HTR-8/SVneo (cell line): Measurements from ENCODE around the gene ATL2.
"Not testable (repeated sequence)": the region's sequence is repeated elsewhere in the genome, so short reads cannot be mapped to it uniquely, and the experiment has no call there.

ENCODE experiments used
- DNase-seq: peaks from one replicate; pipeline ENCODE4 v3.0.0; 2011; ENCODE audit warnings: low spot score, mixed read lengths; ENCODE audit not compliant: insufficient read length
- FAIRE-seq: peaks from 2 replicates; lab custom pipeline; 2011; peaks lifted over from hg19 to GRCh38; lab: Jason Lieb, UNC

ATL2 gene

DNA sequence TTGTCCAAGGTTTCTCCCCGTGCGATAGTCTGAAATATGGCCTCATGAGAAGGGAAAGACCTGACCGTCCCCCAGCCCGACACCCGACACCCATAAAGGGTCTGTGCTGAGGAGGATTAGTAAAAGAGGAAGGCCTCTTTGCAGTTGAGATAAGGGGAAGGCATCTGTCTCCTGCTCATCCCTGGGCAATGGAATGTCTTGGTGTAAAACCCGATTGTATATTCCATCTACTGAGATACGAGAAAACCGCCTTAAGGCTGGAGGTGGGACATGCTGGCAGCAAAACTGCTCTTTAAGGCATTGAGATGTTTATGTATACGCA, 99.0 kb downstream of the ATL2 start:
- DNase-seq, FAIRE-seq: not testable (repeated sequence)

DNA sequence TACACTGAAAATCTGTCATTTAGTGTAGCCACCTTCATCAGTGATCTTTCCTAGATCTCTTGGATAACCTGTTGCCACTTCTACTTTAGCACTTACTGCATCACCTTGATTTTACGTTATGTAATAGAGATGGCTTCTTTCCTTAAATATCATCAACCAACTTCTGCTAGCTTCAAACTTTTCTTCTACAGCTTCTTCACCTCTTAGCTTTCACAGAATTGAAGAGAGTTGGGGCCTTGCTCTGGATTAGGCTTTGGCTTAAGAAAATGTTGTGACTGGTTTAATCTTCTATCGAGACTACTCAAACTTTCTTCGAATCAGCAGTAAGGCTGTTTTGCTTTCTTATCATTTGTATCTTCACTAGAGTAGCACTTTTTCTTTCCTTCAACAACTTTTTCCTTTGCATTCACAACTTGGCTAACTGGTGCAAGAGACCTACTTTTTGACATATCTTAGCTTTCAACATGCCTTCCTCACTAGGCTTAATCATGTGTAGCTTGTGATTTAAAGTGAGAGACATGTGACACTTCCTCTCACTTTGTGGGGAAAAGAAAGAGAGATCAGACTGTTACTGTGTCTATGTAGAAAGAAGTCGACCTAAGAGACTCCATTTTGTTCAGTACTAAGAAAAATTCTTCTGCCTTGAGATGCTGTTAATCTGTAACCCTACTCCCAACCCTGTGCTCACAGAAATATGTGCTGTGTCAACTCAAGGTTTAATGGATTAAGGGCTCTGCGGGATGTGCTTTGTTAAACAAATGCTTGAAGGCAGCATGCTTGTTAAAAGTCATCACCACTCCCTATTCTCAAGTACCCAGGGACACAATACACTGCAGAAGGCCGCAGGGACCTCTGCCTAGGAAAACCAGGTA, 99.6 kb downstream of the ATL2 start:
- DNase-seq, result no peak
- FAIRE-seq, result peak; percentile 46

DNA sequence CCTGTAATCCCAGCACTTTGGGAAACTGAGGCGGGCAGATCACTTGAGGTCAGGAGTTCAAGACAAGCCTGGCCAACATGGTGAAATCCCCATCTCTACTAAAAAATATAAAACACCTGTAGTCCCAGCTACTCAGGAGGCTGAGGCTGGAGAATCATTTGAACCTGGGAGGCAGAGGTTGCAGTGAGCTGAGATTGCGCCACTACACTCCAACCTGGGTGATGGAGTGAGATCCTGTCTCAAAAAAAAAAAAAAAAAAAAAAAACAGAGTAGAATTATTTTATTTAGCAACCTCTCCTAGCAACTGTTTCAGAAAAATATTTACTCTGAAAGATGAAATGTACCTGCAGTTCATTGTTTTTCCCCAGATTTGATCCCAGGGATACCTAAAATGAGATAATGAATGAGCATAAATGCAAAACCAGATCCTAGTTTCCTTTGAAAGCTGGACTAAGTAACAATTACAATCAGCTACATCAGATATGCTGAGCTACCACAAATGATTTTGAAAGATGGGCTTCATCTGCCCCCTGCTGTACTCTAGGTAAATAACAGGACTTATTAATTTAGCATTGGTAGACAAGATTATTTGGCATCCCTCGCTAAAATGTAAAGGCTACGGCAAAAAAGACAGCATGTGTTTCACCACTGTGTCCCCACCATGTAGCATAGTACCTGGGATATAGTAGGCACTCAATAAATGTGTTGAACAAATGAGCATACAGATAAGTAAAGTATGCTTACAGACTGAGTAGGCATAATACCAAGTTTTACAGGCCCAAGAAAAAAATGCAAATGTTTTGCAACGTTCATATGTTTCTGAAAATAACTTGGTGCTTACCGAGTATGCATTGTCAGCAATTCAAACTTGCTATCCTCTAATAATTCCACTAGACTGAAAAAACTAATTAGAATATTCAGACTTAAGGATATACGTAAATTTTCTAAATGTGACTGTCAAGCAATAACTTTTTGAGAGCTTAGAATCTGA, 102.5 kb downstream of the ATL2 start:
- DNase-seq (peak; percentile 83), FAIRE-seq (peak; percentile 42)

DNA sequence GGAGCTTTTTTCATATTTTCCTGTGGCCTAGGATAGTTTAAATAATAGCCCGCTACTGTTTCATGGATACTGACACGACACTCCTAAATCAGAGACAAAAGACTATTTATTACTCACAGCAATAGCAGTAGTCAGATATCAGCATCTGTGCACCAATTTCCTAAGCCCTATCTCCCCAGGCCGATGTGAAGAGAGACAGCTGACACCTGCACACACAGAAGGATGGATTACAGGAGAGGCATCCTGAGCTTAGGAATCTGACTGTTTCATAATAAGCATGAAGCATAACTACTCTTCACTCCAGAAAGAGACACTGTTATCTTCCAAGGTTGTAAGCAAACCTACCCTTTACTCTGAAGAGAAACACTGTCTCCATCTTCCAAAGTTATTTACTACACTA, 105.4 kb downstream of the ATL2 start:
- DNase-seq (no peak), FAIRE-seq (no peak)

DNA sequence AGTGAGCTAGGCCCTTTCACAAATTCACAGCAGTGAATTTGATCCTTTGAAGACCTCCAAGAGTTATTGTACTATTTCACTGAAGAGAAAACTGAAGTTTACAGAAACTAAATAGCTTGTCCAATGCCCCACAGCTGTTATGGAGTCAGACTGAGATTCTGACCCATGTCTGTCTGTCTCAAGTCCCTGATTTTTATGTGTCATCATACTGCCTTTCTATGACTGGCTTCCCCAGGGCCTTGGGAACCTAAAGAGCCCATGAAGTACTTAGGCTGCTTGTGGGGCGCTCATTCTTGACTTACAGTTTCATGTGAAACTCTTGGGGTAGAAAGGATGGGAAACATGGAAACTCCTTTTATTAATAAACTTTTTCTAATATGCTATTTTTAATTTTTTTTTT, 107.7 kb downstream of the ATL2 start:
- FAIRE-seq, result no peak
- DNase-seq, result no peak

DNA sequence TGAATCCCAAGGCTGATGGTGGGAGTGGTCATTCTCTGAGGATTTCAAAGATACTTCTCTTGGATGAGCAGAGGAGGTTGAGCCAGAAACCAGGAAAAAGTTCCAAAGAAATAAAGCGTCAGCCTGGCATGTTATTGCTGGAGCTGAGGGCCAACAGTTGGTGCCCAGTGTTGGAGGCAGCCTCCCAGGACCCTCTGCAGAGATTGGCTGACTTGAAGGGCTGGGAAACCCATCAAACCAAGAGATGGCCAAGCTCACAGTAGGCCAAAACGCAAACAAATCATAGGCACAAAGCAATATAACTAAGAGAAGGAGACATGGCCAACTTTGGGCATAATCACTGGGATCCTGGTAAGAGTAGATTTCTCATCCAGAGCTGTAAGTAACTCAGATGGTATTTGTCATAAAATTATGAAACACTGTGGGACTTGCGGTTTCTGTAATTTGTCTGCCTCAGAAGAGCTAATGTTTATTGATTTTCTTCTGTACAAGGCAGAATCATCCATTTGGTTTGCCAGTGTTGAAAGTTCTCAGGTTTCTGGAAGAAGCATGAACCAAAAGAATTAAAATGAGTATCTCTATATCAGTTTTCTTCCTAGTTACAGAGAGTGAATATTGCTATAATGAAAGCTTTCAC, 108.3 kb downstream of the ATL2 start:
- DNase-seq (no peak), FAIRE-seq (no peak)

DNA sequence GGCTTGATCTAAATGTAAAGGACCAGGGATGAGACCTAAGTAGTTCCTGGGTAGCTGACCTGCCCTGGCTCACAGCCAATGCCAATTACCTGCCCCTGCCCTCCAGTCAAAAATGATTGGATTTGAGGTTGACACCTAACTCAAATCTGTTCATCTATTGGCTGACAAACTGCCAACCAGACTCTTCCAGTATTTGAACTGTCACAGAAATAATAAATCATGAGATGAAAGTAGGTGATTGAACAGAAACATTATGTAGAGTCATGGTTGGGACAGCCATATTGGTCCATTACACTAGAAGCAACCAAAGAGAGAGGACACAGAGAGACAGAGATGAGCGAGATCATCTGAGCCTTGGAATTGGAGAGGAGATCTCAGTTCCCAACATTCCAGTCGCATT, 109.1 kb downstream of the ATL2 start:
- no peak for DNase-seq
- FAIRE-seq, result no peak

DNA sequence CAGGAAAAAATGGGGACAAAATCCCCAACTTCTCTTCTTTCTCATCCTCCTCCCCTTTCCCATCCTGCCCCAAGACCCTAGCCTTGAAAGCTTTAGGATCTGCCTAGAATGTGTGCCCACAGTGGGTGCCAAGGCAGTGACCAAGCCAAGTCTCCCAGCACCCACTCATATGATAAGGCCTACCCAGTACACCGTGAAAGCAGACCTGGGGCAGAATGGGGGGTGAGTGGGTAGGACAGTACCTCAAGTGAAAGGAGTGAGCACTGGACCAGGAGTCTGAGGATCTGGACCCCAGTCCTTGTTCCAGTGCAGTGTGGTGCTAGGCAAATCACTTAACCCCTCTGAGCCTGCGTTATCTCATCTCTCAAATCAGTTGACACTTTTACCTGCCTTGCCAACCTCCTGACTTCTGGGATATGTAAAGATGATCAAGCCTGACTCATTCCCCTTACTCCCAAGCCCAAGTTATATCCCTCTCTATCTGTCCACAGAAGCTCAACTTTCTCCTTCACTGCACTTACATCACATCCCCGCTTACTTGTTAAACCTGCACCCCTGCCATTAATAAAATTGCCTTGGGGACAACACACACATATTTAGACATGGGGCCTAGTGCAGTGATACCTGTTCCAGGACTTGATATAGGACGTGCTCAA, 109.7 kb downstream of the ATL2 start:
- no peak for FAIRE-seq

DNA sequence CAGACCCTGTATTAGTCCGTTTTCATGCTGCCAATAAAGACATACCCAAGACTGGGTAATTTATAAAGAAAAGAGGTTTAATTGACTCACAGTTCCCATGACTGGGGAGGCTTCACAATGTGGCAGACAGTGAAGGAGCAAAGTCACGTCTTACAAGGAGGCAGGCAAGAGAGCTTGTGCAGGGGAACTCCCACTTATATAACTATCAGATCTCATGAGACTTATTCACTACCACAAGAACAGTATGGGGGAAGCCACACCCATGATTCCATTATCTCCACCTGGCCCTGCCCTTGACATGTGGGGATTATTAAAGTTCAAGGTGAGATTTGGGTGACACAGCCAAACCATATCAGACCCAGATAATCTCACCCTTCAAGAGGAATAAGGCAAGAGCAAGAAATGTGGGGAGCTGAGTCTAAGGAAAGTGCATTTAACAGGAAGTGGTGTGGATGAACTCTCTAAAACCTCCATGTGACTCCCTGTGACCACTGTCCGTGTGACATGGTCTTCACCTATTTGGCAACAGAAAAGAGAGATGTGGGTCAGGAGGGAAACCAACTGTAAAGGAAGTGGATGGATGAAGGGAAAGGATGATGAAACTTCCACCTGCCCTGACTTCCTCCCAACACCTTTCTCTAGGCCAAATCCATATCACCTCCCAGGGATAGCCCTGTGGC, 110.6 kb downstream of the ATL2 start:
- FAIRE-seq (no peak), DNase-seq (no peak)

More for the DNA sequence above, 109.7 kb downstream of the ATL2 start:
- DNase-seq, result no peak

DNA sequence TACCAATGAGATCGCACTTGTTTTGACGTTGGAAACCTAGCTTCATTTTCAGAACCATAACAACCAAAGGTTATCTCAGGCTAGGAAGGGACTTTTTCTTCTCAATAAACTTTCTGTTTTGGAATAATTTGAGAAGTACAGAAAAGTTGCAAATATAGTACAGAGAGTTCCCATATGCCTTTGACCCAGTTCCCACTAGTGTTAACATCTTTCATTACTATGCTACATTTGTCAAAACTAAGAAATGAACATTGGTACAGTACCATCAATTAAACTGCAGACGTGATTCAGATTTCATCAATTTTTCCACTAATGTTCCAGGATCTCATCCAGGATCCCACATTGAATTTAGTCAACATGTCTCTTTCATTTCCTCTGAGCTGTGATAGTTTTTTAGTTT, 111.6 kb downstream of the ATL2 start:
- FAIRE-seq (no peak), DNase-seq (no peak)

DNA sequence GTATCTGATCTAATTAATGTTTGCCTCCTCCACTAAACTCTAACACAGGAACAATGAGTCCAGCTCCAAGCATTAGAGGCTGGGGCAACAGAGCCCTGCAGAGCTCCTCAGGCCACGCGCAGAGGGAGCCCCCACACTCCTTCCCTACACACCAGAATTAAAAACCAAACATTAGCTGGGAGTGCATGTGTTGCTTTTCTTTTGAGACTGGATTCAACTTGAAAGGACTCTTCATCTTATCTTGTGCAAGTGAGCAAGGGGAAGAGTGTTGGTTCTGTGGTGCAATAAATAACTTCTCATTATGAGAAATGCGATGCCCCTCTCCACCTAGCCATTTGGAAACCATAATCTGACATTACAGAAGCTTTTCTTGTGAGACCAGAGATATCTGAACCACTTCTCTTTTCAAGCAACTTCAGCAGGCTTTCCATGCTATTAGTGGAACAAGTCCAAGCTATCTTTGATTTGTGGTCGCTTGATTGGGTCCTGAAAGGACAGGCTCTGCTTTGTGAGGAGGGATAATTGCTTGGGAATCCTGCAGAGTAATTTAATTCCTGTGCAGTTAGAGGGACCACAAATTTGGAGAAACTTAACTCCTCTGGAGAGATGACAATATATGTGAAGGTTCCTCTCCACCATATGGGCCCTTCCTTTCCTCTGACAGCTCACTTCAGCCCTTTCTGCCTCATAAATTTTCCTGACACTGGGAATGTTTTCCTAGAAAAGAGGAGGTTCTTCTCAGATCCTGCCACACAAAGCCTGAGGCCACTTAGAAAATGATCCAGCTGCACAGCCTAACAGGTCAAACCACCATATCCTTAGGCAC, 112.5 kb downstream of the ATL2 start:
- FAIRE-seq (no peak), DNase-seq (no peak)

DNA sequence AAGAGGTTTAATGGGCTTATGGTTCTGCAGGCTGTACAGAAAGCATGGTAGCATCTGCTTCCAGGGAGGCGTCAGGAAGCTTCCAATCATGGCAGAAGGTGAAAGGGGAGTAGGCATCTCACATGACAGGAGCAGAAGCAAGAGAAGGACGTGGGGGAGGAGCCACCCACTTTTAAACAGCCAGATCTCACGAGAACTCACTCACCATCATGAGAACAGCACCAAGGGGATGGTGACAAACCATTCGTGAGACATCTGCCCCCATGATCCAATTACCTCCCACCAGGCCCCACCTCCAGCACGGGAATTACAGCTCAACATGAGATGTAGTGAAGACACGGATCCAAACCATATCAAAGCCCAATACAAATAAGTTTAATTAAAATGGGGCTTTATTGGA, 113.8 kb downstream of the ATL2 start:
- DNase-seq (no peak), FAIRE-seq (no peak)

DNA sequence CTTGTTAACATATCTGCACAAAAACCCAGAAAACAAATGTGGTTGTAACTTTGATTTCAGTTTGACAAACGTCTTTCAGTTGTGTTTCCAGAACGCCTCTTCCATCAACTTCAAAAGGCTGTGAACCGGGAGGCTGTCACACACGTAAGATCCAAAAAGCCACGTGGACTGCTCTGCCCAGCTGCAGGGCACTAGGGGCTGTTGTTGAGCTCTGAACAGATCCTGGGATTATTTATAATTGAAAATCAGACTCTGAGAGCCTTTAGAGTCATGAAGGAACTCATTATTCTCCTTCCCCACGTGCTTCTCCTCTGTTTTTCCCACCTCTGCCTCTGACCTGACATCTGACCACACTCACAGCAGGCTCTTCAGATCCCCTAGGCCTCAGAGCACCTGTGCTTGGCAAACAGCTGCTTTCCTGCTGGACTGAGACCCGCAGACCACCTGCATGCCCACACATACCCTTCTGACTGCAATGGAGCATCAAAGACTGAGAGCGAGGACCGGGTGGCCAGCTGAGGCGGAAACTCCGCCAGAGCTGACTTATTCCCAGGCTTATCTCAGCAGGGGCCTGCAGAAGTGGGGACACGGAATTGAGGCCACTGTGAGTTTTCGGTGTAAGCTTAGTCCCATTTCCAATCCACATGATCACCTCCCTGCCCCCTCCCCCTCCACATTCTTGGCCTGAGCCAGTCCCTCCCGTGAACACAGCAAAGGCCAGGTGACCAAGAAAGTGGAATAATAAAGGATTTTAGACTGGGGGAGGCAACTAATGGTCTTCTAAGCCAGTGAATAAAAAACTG, 114.8 kb downstream of the ATL2 start:
- DNase-seq, result no peak
- no peak for FAIRE-seq

DNA sequence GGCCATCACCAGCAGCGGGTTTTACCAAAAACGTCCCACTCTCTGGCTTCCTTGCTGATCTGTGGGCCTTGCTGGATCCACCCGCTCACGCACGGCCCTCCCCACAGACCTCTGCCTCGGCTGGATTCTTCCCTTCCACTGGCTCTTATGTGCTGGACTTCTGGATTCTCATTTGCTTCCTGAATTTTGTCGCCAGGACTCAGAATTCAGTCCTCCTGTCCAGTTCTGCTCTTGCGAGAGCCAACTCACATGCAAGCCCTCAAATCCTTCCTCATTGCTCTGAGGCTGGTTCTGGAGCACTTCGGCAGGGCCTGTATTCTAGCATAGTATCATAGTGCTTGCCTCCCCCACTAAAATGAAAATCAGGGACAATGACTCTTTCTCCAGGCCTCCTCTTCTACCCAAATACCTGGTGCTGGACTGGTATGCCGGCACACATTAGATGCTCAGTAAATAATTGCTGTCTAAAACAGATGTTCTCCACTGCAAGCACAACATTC, 115.5 kb downstream of the ATL2 start:
- DNase-seq (no peak), FAIRE-seq (no peak)

DNA sequence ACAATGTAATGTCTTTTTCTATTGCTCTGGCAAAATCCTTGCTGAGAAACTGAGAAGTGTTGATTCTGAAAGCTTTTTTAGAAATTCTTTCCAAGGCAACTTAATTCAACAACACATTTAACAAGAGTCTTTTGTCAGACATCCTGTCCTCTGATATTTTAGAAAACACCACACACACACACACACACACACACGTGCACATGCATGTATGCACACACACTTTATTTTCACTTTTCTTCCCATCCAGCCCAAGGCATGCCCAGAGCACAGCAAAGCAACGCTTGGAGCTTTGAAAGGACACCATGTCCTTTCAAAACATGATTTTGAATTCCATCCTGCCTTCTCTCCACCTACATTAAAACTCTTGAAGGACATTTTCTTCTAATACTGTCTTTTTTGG, 116.1 kb downstream of the ATL2 start:
- FAIRE-seq (no peak), DNase-seq (no peak)

DNA sequence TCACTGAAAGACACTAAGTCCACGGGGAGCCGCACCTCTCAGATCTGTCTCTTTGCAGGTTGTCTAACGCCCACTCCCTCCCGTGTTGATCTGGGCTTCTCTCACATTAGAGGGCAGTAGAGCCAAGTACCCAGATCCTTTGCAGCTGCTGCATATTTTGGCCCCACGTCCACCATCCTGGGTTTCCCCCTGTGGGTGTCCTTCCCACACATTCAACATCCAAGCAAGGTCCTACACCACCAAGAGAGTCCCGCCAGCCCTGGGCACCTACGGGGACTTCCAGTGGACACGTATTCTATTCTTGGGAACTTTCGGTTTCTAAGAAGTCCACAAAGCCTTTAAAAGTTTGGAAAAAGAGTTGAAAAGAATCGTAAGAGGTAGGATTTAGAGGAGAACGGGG, 116.6 kb downstream of the ATL2 start:
- DNase-seq (no peak), FAIRE-seq (no peak)

DNA sequence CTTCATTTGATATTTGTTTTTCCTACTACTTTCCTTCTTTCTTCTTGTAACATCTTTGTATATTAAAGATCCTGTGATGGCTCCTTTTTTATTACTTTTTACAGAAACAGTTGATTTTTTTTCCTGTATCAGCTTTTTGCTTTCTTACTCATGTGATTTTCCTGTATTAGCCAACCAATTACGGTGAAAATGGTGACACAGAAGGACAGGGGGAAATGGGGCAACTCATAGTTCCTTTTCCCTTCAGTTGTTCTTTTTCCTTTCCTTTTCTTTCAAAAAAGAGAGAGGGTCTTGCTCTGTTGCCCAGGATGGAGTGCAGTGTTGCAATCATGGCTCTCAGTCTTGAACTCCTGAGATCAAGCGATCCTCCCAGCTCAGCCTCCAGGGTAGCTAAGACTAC, 117.8 kb downstream of the ATL2 start:
- no peak for FAIRE-seq
- no peak for DNase-seq

DNA sequence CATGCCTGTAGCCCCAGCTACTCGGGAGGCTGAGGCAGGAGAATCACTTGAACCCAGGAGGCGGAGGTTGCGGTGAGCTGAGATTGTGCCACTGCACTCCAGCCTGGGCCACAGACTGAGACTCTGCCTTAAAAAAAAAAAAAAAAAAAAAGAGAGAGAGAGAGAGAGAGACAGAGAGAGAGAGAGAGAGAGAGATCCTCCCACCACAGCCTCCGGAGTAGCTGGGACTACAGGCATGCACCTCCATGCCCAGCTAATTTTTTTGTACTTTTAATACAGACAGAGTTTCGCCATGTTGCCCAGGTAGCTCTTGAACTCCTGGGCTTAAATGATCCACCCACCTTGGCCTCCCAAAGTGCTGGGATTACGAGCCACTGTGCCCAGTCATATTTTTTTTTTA, 119.4 kb downstream of the ATL2 start:
- FAIRE-seq, DNase-seq: not testable (repeated sequence)
